ENCODE measurements around the gene PTPRN2.

The PTPRN2 gene

GRCh38 chr7:158019726-158020705 is 567.6 kb downstream of the PTPRN2 start:
- DNase-seq: no peak

GRCh38 chr7:158018971-158019645 is 568.5 kb downstream of the PTPRN2 start:
- DNase-seq: no peak

- DNase-seq: no peak
These were observed 569.4 kb downstream of the PTPRN2 start for GRCh38 chr7:158018098-158018762.

GRCh38 chr7:158017111-158018097 is 570.2 kb downstream of the PTPRN2 start:
- no peak for DNase-seq

GRCh38 chr7:158016180-158017097 is 571.2 kb downstream of the PTPRN2 start:
- DNase-seq: no peak

- DNase-seq: no peak
These were observed 572.0 kb downstream of the PTPRN2 start for GRCh38 chr7:158015403-158016179.

GRCh38 chr7:158014976-158015375 is 572.6 kb downstream of the PTPRN2 start:
- no peak for DNase-seq

GRCh38 chr7:158013085-158013668 is 574.4 kb downstream of the PTPRN2 start:
- DNase-seq: no peak

GRCh38 chr7:158011941-158012340 is 575.7 kb downstream of the PTPRN2 start:
- no peak for DNase-seq

GRCh38 chr7:158010961-158011693 is 576.5 kb downstream of the PTPRN2 start:
- no peak for DNase-seq

GRCh38 chr7:158009886-158010285 is 577.7 kb downstream of the PTPRN2 start:
- DNase-seq: no peak

GRCh38 chr7:158008267-158008666 is 579.4 kb downstream of the PTPRN2 start:
- DNase-seq: no peak

GRCh38 chr7:158007697-158008257 is 579.8 kb downstream of the PTPRN2 start:
- no peak for DNase-seq

GRCh38 chr7:158006841-158007696 is 580.6 kb downstream of the PTPRN2 start:
- no peak for DNase-seq

GRCh38 chr7:158005531-158005930 is 582.1 kb downstream of the PTPRN2 start:
- no peak for DNase-seq

- no peak for DNase-seq
These were observed 583.5 kb downstream of the PTPRN2 start for GRCh38 chr7:158004123-158004490.

GRCh38 chr7:158003441-158004122 is 584.0 kb downstream of the PTPRN2 start:
- no peak for DNase-seq

Data from fibroblast of skin of abdomen (primary cell).